Stimulated activated CD8-positive, alpha-beta memory T cell treated with anti-CD3 and anti-CD28 coated beads, Interleukin-12 subunit alpha, Interleukin-12 subunit beta, amount 100 ng/mL, for 24 hours (primary cell): Measurements from ENCODE around the gene MED22.

Experiments
- DNase-seq: peaks from one replicate; pipeline ENCODE4 v3.0.0-alpha.2; 2020; ENCODE audit errors: extremely low read depth

Gene MED22

GRCh38 chr9:133355881-133356357 is 8.0 kb upstream of the MED22 start:
- no peak for DNase-seq

GRCh38 chr9:133354766-133355165 is 6.8 kb upstream of the MED22 start:
- DNase-seq, result no peak

GRCh38 chr9:133353548-133353947 is 5.6 kb upstream of the MED22 start:
- DNase-seq, result no peak

- no peak for DNase-seq
Observed at GRCh38 chr9:133352635-133353340, 4.9 kb upstream of the MED22 start.

- DNase-seq, result no peak
Observed at GRCh38 chr9:133351908-133352634, 4.1 kb upstream of the MED22 start.

GRCh38 chr9:133351526-133351907 is 3.6 kb upstream of the MED22 start:
- DNase-seq, result no peak

- no peak for DNase-seq
Observed at GRCh38 chr9:133349965-133350616, 2.2 kb upstream of the MED22 start.

GRCh38 chr9:133348718-133349573 is 1.0 kb upstream of the MED22 start:
- no peak for DNase-seq

GRCh38 chr9:133347515-133347984 is 381 bp downstream of the MED22 start:
- no peak for DNase-seq

- no peak for DNase-seq
Observed at GRCh38 chr9:133346021-133346785, 1.7 kb downstream of the MED22 start.

GRCh38 chr9:133345596-133345995 is 2.3 kb downstream of the MED22 start:
- no peak for DNase-seq

GRCh38 chr9:133344979-133345378 is 3.0 kb downstream of the MED22 start:
- DNase-seq, result no peak

- no peak for DNase-seq
Observed at GRCh38 chr9:133344071-133344470, 3.9 kb downstream of the MED22 start.

- no peak for DNase-seq
Observed at GRCh38 chr9:133342570-133342969, 5.4 kb downstream of the MED22 start.

- DNase-seq, result no peak
Observed at GRCh38 chr9:133342069-133342406, 5.9 kb downstream of the MED22 start.

- DNase-seq, result no peak
Observed at GRCh38 chr9:133341369-133342068, 6.4 kb downstream of the MED22 start.

GRCh38 chr9:133340916-133341315 is 7.0 kb downstream of the MED22 start:
- DNase-seq, result no peak

GRCh38 chr9:133340256-133340655 is 7.7 kb downstream of the MED22 start:
- no peak for DNase-seq

GRCh38 chr9:133339641-133340040 is 8.3 kb downstream of the MED22 start:
- DNase-seq, result no peak
